Naive thymus-derived CD8-positive, alpha-beta T cell (primary cell): Measurements from ENCODE around the gene KCTD16. TPM values are rescaled to one million over a fixed set of nuclear protein-coding genes. Genes with fewer than 3 reads are reported as not detected.
A peak's percentile ranks its signal among the peaks of the same experiment; 100 is the strongest.

Experiments used
- ATAC-seq, 2 donors: fragments of 150-1000 bp; cut with Tn5 transposase in 1 of 2; sonication (Bioruptor Pico), chemical (Tn5 transposase) in 1 of 2; 1 replicate in 1 of 2; 2 replicates in 1 of 2; pipeline ENCODE4 v1.10.0; 2021; ENCODE audit warnings: mild to moderate bottlenecking in 2 of 2, moderate library complexity in 2 of 2
- POLR2A ChIA-PET: fragments of 350-600 bp; sonication (Branson Sonifier 250); formaldehyde crosslinking; loops from one replicate; lab custom pipeline; 2021; ENCODE audit warnings: antibody characterized with exemption; lab: Charles Lee
- DNase-seq, 10 donors: peaks; one replicate each; pipeline versions ENCODE4 v3.0.0 to v3.0.0-alpha.2; 2020 to 2022
- H3K27ac Mint-ChIP-seq, 10 donors: one replicate each; pipeline ENCODE4 v1.8.0; 2020 to 2022; ENCODE audit warnings: mild to moderate bottlenecking in 10 of 10, mixed read lengths in 10 of 10, moderate library complexity in 4 of 10, inconsistent platforms in 1 of 10
- H3K27me3 Mint-ChIP-seq, 5 donors: one replicate each; pipeline ENCODE4 v1.8.0; 2021 to 2022; ENCODE audit warnings: mixed read lengths in 5 of 5
- H3K36me3 Mint-ChIP-seq, 3 donors: one replicate each; pipeline ENCODE4 v1.8.0; 2020 to 2022; ENCODE audit warnings: mixed read lengths in 3 of 3, mild to moderate bottlenecking in 2 of 3, inconsistent platforms in 1 of 3
- H3K4me1 Mint-ChIP-seq, 4 donors: one replicate each; pipeline ENCODE4 v1.8.0; 2021 to 2022; ENCODE audit warnings: mixed read lengths in 4 of 4
- H3K4me3 Mint-ChIP-seq, 10 donors: one replicate each; pipeline ENCODE4 v1.8.0; 2020 to 2022; ENCODE audit warnings: mild to moderate bottlenecking in 10 of 10, mixed read lengths in 10 of 10, moderate library complexity in 6 of 10, inconsistent platforms in 1 of 10
- H3K9me3 Mint-ChIP-seq, 9 donors: one replicate each; pipeline ENCODE4 v1.8.0; 2020 to 2022; ENCODE audit warnings: mixed read lengths in 9 of 9, mild to moderate bottlenecking in 3 of 9, inconsistent platforms in 1 of 9, moderate library complexity in 1 of 9
- polyA plus RNA-seq, 3 donors: library from polyadenylated mRNA; unstranded; fragments of 300-500 nt; fragmentation: Illumina TruSeq; gene quantifications; one replicate each; pipeline ENCODE4 v1.2.3, GENCODE V29; 2021
- total RNA-seq, 8 experiments: library from RNA in 2 of 8; stranded (reverse) in 2 of 8; gene quantifications; one replicate each; pipeline ENCODE4 v1.2.3 and lab custom pipeline; 2021 to 2026

Gene KCTD16
- total and polyA plus RNA-seq, 5 experiments from 2014 or later = 0.13 to 0.27 TPM; not detected in 3

DNA sequence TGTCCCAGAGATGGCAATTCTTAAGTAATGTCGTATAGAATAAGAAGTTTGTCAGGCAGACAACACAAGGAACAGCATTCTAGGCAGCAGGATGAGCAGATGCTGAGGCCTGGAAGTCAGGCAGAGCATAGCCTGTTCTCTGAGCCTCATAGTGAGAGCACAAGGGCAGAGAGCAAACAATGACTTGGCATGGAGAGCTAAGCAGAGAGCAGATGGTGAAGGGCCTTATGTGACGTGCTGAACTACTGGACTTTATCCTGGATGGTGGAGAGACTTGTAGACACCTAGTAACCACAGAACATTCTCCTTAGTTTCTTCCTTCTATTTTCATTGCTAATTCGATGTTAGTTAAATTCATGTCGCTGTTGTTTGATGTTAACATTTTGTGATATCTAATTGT, 60.1 kb downstream of the KCTD16 start:
- H3K36me3 Mint-ChIP-seq = no peaks in the 10 kb centered on the region
- H3K4me3 Mint-ChIP-seq = no peak overlapping the region
- peaks cover under 1 to 15% (median 6%) of the 10 kb centered on the region in 5 donors for H3K27me3 Mint-ChIP-seq
- H3K9me3 Mint-ChIP-seq = no peaks in the 10 kb centered on the region
- DNase-seq (no peak), ATAC-seq (no peak)
- no peak overlapping the region for H3K27ac Mint-ChIP-seq
- H3K4me1 Mint-ChIP-seq = no peaks in the 10 kb centered on the region
- POLR2A ChIA-PET = no interaction called here

GRCh38 chr5:144232285-144232684, 61.6 kb downstream of the KCTD16 start:
- H3K27ac Mint-ChIP-seq = no peak overlapping the region
- DNase-seq (no peak), ATAC-seq (no peak)
- peaks cover 4 to 18% (median 10%) of the 10 kb centered on the region in 5 donors for H3K27me3 Mint-ChIP-seq
- POLR2A ChIA-PET = no interaction called here
- H3K4me1 Mint-ChIP-seq = no peaks in the 10 kb centered on the region
- H3K36me3 Mint-ChIP-seq = no peaks in the 10 kb centered on the region
- H3K9me3 Mint-ChIP-seq = no peaks in the 10 kb centered on the region
- H3K4me3 Mint-ChIP-seq = no peak overlapping the region

DNA sequence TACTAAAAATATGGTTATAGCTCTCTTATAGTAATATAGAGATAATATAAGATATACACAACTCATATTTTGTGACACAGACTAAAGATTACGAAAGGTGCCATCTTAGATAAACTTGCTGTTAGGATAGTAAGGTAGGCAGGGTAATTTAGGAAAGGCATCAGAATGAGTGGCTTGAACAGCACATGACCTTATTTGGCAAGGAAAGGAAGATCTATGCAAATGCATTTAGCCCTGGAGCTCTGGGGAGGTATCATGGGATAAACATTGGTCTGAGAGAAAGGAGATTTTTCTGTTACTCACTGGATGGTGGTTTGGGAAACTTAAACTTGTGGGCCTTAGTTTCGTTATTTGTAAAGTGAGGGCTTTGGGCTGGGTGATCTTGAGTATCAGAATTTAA, 65.8 kb downstream of the KCTD16 start:
- no peaks in the 10 kb centered on the region for H3K9me3 Mint-ChIP-seq
- H3K27me3 Mint-ChIP-seq = peaks cover 11 to 27% (median 16%) of the 10 kb centered on the region in 5 donors
- no peaks in the 10 kb centered on the region for H3K4me1 Mint-ChIP-seq
- H3K36me3 Mint-ChIP-seq = no peaks in the 10 kb centered on the region
- DNase-seq = no peak
- ATAC-seq = no peak
- POLR2A ChIA-PET = no interaction called here
- H3K27ac Mint-ChIP-seq = no peak overlapping the region
- H3K4me3 Mint-ChIP-seq = no peak overlapping the region

DNA sequence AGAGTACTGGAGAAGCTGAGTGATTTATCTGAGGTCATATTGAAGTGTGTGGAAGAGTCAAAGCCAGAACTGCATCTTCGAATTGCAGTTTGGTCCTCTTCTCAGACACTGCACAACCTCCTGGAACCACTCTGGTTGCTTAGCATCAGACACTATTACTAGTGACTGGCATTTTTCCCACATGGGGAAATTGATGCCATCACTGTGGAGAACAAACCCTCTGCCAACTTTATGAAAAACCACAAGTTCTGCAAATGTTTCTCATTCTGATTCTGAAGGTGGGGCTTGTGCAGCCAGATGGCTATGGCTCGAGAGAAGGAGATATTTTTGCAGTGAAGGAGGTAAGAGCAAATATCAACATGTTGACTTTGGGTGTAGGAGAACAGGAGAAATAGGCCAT, 67.2 kb downstream of the KCTD16 start:
- ATAC-seq = no peak
- peaks cover 11 to 35% (median 16%) of the 10 kb centered on the region in 5 donors for H3K27me3 Mint-ChIP-seq
- no peaks in the 10 kb centered on the region for H3K9me3 Mint-ChIP-seq
- H3K4me1 Mint-ChIP-seq = no peaks in the 10 kb centered on the region
- DNase-seq = no peak
- H3K36me3 Mint-ChIP-seq = no peaks in the 10 kb centered on the region
- no peak overlapping the region for H3K4me3 Mint-ChIP-seq
- no peak overlapping the region for H3K27ac Mint-ChIP-seq
- POLR2A ChIA-PET = no interaction called here

GRCh38 chr5:144247131-144247530, 76.5 kb downstream of the KCTD16 start:
- POLR2A ChIA-PET = no interaction called here
- Mint-ChIP-seq H3K4me3 (no peak overlapping the region), H3K36me3 (no peaks in the 10 kb centered on the region), H3K27ac (no peak overlapping the region), H3K9me3 (no peaks in the 10 kb centered on the region), H3K27me3 (peaks cover 11 to 35% (median 18%) of the 10 kb centered on the region in 5 donors), H3K4me1 (no peaks in the 10 kb centered on the region)
- ATAC-seq (no peak), DNase-seq (no peak)

GRCh38 chr5:144248015-144248414, 77.3 kb downstream of the KCTD16 start:
- no peaks in the 10 kb centered on the region for H3K4me1 Mint-ChIP-seq
- no peak for DNase-seq
- H3K27ac Mint-ChIP-seq = no peak overlapping the region
- H3K27me3 Mint-ChIP-seq = peaks cover 9 to 26% (median 16%) of the 10 kb centered on the region in 5 donors
- POLR2A ChIA-PET = no interaction called here
- no peaks in the 10 kb centered on the region for H3K36me3 Mint-ChIP-seq
- no peak overlapping the region for H3K4me3 Mint-ChIP-seq
- no peak for ATAC-seq
- H3K9me3 Mint-ChIP-seq = no peaks in the 10 kb centered on the region

GRCh38 chr5:144249755-144250464, 79.2 kb downstream of the KCTD16 start:
- Mint-ChIP-seq H3K36me3 (no peaks in the 10 kb centered on the region), H3K4me1 (no peaks in the 10 kb centered on the region), H3K27me3 (peaks cover 5 to 25% (median 14%) of the 10 kb centered on the region in 5 donors), H3K4me3 (no peak overlapping the region), H3K9me3 (no peaks in the 10 kb centered on the region), H3K27ac (no peak overlapping the region)
- DNase-seq (no peak), ATAC-seq (no peak)
- POLR2A ChIA-PET = no interaction called here

DNA sequence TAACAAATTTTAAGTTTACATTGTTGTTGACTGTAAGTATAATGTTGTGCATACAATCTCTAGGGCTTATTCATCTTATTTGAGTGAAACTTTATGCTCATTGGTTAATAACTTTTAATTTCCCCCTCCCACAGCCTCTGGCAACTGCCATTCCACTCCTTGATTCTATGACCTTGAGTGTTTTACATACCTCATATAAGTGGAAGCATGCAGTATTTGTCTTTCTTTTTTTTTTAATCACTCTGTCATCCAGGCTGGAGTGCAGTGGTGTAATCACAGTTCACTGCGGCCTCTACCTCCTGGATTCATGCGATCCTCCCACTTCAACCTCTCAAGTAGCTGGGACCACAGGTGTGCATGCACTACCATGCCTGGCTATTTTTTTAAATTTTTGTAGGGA, 83.9 kb downstream of the KCTD16 start:
- Mint-ChIP-seq H3K9me3 (no peaks in the 10 kb centered on the region), H3K4me1 (no peaks in the 10 kb centered on the region), H3K36me3 (peaks cover 0 to 2% (median 0%) of the 10 kb centered on the region in 3 donors), H3K27me3 (peaks cover 7 to 15% (median 10%) of the 10 kb centered on the region in 5 donors), H3K27ac (no peak overlapping the region), H3K4me3 (no peak overlapping the region)
- DNase-seq = no peak
- ATAC-seq = no peak
- POLR2A ChIA-PET = no interaction called here

- POLR2A ChIA-PET = interaction anchor here (0.6 kb wide), 1 partner anchor 801 kb away, joined by 5 read pairs; no protein-coding TSS in a partner anchor
- peaks cover 0 to 14% (median 12%) of the 10 kb centered on the region in 5 donors for H3K27me3 Mint-ChIP-seq
- no peak for DNase-seq
- no peaks in the 10 kb centered on the region for H3K9me3 Mint-ChIP-seq
- H3K27ac Mint-ChIP-seq = no peak overlapping the region
- ATAC-seq = no peak
- no peaks in the 10 kb centered on the region for H3K4me1 Mint-ChIP-seq
- no peak overlapping the region for H3K4me3 Mint-ChIP-seq
- H3K36me3 Mint-ChIP-seq = peaks cover 0 to 2% (median 0%) of the 10 kb centered on the region in 3 donors
Measured at GRCh38 chr5:144260121-144260520, 89.4 kb downstream of the KCTD16 start.

DNA sequence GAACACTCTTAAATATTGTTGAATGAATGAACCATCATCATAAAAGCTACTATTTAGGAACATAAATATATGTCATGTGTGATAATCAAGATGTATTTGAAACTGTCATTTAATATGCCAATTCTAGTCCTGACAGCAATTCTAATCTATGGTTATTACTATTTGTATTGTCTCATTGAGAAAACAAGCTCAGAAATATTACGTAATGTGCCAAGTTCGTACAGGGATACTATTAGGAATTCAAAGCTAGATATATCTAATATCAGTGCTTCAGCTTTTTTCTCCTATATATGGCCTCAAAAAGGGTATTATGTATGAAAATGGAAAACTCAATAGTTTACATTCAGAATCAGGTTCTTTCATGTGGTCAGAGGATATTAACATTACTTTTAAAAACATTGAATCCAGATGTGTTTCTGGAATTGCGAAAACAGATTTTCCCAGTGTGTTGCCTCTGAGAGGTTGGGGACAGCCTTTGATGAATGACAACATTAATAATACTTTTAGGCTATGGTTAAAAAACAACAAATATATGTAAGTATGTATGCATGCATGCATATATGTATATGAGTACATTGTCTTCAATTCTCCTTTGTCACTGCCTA, 95.1 kb downstream of the KCTD16 start:
- H3K9me3 Mint-ChIP-seq = peaks cover 0 to 25% (median 8%) of the 10 kb centered on the region in 9 donors
- DNase-seq (no peak), ATAC-seq (no peak)
- peaks cover 0 to 11% (median 0%) of the 10 kb centered on the region in 3 donors for H3K36me3 Mint-ChIP-seq
- H3K27me3 Mint-ChIP-seq = peaks cover 9 to 41% (median 21%) of the 10 kb centered on the region in 5 donors
- H3K4me3 Mint-ChIP-seq = no peak overlapping the region
- no peaks in the 10 kb centered on the region for H3K4me1 Mint-ChIP-seq
- POLR2A ChIA-PET = no interaction called here
- no peak overlapping the region for H3K27ac Mint-ChIP-seq

DNA sequence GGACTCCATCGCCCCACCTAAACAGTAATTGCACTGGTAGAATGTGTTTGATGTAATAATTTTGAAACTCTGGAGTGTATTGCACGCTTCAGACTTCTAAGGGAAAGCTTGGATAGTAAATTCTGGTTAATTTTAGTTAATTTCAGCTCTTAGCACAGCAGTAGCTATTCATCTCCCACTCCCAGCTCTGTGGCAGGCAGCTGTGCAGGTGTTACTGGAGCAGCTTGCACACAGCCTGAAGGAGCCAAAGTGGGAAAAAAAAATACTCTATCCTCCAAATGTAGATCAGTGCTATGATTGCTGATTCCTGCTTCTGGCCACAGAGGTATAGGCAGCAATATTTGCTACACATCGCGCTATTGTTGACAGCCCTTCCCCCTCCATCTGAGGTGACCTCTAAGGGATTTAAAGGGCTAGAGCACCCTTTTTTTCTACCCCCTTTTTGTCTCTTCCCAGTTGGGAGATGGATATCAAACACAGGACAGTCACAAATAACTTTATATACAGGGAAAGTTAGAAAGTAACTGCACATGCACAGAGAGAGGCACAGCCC, 97.4 kb downstream of the KCTD16 start:
- POLR2A ChIA-PET = no interaction called here
- Mint-ChIP-seq H3K27me3 (peaks cover 6 to 41% (median 18%) of the 10 kb centered on the region in 5 donors), H3K27ac (no peak overlapping the region), H3K4me3 (no peak overlapping the region), H3K9me3 (peaks cover 0 to 44% (median 8%) of the 10 kb centered on the region in 9 donors), H3K36me3 (peaks cover 0 to 11% (median 0%) of the 10 kb centered on the region in 3 donors), H3K4me1 (no peaks in the 10 kb centered on the region)
- no peak for ATAC-seq
- no peak for DNase-seq

GRCh38 chr5:144273232-144274027, 102.8 kb downstream of the KCTD16 start:
- Mint-ChIP-seq H3K4me3 (no peak overlapping the region), H3K27ac (peak overlapping the region in 1 of 10 donors; percentile 4)
- no peak for ATAC-seq

More at GRCh38 chr5:144273232-144274027, 102.8 kb downstream of the KCTD16 start:
- Mint-ChIP-seq H3K9me3 (peaks cover 0 to 34% (median 7%) of the 10 kb centered on the region in 9 donors), H3K4me1 (no peaks in the 10 kb centered on the region), H3K27me3 (peaks cover 0 to 11% (median 10%) of the 10 kb centered on the region in 5 donors), H3K36me3 (peaks cover 0 to 10% (median 0%) of the 10 kb centered on the region in 3 donors)
- no peak for DNase-seq
- POLR2A ChIA-PET = no interaction called here
